Measurements from ENCODE around the gene FLT3LG.
"Not testable (repeated sequence)": the region's sequence is repeated elsewhere in the genome, so short reads cannot be mapped to it uniquely, and the experiment has no call there.

The FLT3LG gene

DNA sequence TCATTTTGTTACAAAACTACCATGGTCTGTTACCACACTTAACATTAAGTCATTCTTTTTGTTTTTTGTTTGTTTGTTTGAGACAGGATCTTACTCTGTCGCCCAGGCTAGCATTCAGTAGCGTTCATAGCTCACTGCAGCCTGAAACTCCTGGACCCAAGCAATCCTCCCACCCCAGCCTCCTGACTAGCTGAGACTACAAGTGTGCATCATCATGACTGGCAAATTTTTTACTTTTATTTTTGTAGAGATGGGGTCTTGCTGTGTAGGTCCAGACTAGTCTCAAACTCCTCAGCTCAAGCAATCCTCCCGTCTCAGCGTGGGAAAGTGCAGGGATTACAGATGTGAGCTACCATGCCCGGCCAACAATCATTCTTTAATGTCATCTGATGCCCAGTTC is 17.7 kb upstream of the FLT3LG start:
- no peak for TF ChIP-seq JUND (IDR thresholded peaks at IDR 0.05; ENCODE audit: low read depth)
- DNase-seq (ENCODE audit: low read depth in 1 of 2, low spot score in 1 of 2): no peak
- in situ Hi-C loops (cut with HindIII; ENCODE audit: low pct_unique_long_range_greater_than_20kb, low sequenced_read_pairs): no loop called here

DNA sequence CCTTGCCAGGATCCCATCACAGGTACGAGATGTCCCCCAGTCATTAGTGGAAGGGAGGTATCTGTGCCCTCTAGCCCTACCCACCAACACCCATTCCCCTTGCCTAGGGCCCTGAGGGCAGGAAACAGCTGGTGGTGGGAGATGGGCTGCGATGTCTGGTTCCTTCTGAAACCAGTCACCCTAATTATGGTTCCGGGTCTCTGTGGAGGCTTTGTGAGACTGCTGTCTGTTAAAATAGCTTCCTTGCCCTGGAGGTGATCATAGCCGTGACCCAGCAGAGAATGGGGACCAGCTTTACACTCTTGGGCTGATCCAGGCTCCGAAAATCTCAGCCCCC is 15.5 kb upstream of the FLT3LG start:
- in situ Hi-C loops (cut with HindIII; ENCODE audit: low pct_unique_long_range_greater_than_20kb, low sequenced_read_pairs): no loop called here
- TF ChIP-seq JUND (IDR thresholded peaks at IDR 0.05; ENCODE audit: low read depth): no peak
- DNase-seq (ENCODE audit: low read depth in 1 of 2, low spot score in 1 of 2): no peak

DNA sequence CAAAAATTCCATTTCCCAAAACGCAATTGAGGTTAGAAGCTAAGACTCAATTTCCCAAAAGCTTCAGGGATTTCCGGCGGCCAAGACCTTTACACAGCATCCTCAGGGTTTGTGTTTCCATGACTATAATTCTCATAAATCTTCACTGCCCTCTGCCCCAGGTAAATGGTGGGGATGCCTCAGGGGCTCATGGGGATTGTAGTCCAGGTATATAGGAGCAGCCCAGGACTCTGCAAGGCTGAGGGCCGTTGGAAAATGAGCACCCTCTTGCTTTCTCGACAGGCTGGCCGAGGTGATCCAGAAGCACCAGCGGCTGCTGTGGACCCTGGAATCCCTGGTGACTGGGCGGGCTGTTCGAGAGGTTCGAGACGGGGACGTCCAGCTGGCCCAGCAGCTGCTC is 14.6 kb upstream of the FLT3LG start:
- in situ Hi-C loops (cut with HindIII; ENCODE audit: low pct_unique_long_range_greater_than_20kb, low sequenced_read_pairs): no loop called here
- DNase-seq (ENCODE audit: low read depth in 1 of 2, low spot score in 1 of 2): no peak
- TF ChIP-seq JUND (IDR thresholded peaks at IDR 0.05; ENCODE audit: low read depth): no peak

DNA sequence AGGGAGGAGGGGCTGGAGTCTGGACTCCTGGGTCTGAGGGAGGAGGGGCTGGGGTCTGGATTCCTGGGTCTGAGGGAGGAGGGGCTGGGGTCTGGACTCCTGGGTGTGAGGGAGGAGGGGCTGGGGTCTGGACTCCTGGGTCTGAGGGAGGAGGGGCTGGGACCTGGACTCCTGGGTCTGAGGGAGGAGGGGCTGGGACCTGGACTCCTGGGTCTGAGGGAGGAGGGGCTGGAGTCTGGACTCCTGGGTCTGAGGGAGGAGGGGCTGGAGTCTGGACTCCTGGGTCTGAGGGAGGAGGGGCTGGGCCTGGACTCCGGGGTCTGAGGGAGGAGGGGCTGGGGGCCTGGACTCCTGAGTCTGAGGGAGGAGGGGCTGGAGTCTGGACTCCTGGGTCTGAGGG is 12.9 kb upstream of the FLT3LG start:
- DNase-seq (ENCODE audit: low read depth in 1 of 2, low spot score in 1 of 2); in situ Hi-C loops (cut with HindIII; ENCODE audit: low pct_unique_long_range_greater_than_20kb, low sequenced_read_pairs): not testable (repeated sequence)

DNA sequence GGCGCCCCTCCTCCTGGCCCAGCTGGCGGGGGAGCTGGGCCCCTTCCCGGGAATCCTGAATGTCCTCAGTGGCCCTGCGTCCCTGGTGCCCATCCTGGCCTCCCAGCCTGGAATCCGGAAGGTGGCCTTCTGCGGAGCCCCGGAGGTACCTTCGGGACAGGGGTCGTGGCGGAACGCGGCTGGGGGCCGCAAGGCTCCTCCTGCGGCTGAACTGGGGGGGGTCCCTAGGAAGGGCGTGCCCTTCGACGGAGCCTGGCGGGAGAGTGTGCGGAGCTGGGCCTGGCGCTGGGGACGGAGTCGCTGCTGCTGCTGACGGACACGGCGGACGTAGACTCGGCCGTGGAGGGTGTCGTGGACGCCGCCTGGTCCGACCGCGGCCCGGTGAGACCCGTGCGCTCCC is 12.4 kb upstream of the FLT3LG start:
- in situ Hi-C loops (cut with HindIII; ENCODE audit: low pct_unique_long_range_greater_than_20kb, low sequenced_read_pairs): no loop called here
- no peak for DNase-seq (ENCODE audit: low read depth in 1 of 2, low spot score in 1 of 2)
- no peak for TF ChIP-seq JUND (IDR thresholded peaks at IDR 0.05; ENCODE audit: low read depth)

DNA sequence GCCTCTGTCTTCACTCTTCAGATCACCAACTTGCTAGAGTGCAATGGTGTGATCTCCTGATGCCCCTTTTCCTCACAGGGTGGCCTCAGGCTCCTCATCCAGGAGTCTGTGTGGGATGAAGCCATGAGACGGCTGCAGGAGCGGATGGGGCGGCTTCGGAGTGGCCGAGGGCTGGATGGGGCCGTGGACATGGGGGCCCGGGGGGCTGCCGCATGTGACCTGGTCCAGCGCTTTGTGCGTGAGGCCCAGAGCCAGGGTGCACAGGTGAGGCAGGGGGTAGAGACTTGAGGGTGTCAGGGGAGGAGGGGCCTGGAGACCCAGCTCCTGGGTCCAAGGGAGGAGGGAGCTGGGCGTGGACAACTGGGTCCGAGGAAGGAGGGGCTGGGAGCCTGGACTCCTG is 11.5 kb upstream of the FLT3LG start:
- DNase-seq (ENCODE audit: low read depth in 1 of 2, low spot score in 1 of 2): no peak
- TF ChIP-seq JUND (IDR thresholded peaks at IDR 0.05; ENCODE audit: low read depth): no peak
- in situ Hi-C loops (cut with HindIII; ENCODE audit: low pct_unique_long_range_greater_than_20kb, low sequenced_read_pairs): no loop called here

DNA sequence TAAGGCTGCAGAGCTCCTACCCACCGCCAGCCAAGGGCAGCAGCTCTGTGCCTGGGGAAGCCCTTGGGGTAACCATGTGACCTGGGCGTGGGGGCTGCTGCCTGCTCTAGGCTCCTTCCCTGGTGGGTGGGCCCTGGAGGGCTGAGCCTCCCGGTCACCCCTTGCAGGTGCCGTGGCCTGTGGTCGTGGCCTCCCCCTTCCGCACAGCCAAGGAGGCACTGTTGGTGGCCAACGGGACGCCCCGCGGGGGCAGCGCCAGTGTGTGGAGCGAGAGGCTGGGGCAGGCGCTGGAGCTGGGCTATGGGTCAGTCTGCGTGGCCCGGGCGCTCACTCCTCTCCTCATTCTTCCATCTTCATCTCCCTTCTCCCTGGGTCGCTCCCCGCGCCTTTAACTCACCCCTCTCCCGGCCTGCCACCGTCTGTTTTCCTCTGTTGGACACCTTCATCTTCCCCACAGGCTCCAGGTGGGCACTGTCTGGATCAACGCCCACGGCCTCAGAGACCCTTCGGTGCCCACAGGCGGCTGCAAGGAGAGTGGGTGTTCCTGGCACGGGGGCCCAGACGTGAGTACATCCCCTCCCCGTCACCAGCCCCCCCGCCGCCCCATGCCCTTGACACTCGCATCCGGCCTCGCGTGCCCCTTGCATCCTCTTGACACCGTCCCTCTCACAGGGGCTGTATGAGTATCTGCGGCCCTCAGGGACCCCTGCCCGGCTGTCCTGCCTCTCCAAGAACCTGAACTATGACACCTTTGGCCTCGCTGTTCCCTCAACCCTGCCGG is 9.9 kb upstream of the FLT3LG start:
- TF ChIP-seq JUND (IDR thresholded peaks at IDR 0.05; ENCODE audit: low read depth): no peak
- in situ Hi-C loops (cut with HindIII; ENCODE audit: low pct_unique_long_range_greater_than_20kb, low sequenced_read_pairs): no loop called here
- no peak for DNase-seq (ENCODE audit: low read depth in 1 of 2, low spot score in 1 of 2)

DNA sequence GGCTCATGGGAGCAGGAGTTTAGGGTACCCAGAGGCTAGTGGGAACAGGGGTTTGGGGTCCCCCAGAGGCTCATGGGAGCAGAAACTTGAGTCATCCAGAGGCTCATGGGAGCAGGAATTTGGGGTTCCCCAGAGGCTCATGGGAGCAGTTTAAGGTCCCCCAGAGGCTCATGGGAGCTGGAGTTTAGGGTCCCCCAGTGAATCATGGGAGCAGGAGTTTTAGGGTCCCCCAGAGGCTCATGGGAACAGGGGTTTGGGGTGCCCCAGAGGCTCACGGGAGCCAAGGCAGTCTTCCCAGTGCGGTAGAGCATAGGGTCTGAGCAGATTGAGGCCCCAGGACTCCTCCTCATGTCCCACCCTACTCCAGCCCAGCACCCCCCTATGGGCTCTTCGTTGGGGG is 8.6 kb upstream of the FLT3LG start:
- in situ Hi-C loops (cut with HindIII; ENCODE audit: low pct_unique_long_range_greater_than_20kb, low sequenced_read_pairs): no loop called here
- no peak for TF ChIP-seq JUND (IDR thresholded peaks at IDR 0.05; ENCODE audit: low read depth)
- DNase-seq (ENCODE audit: low read depth in 1 of 2, low spot score in 1 of 2): no peak

DNA sequence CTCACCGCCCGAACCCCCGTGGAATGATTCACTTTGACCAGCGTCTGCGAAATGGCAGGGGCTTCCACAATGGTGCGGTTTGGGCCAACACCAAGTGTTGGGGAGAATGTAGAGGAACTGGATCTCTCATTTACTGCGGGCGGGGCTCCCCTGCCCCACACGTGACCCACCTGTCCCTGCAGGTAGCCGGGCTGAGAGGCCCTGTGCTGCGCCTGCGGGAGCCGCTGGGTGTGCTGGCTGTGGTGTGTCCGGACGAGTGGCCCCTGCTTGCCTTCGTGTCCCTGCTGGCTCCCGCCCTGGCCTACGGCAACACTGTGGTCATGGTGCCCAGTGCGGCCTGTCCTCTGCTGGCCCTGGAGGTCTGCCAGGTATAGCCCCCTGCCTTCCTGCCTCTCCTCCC is 5.8 kb upstream of the FLT3LG start:
- DNase-seq (ENCODE audit: low read depth in 1 of 2, low spot score in 1 of 2): no peak
- TF ChIP-seq JUND (IDR thresholded peaks at IDR 0.05; ENCODE audit: low read depth): no peak
- in situ Hi-C loops (cut with HindIII; ENCODE audit: low pct_unique_long_range_greater_than_20kb, low sequenced_read_pairs): no loop called here

DNA sequence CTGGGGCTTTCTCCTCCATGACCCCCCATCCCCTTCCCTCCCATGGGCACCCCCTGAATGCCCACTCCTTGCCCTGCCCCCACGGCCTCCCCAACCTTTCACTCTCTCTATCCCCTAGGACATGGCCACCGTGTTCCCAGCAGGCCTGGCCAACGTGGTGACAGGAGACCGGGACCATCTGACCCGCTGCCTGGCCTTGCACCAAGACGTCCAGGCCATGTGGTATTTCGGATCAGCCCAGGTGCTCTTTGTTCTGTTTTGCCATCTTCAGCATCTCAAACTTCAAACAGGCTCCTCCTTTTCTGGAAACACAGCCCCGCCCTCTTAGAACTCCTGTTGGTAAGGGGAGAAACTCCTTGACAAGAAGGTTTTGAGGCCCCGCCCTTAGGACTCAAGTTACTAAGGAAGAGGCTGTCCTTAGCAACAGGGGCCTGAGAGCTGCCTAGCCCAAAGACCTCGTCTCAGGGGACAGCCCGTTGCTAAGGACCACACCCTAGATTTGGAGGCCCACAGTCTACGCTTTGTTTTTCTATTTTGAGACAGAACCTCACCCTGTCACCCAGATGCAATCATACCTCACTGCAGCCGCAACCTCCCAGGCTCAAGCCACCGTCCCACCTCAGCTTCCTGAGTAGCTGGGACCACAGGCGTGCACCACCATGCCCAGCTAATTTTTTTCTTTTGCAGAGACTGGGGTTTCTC is 5.1 kb upstream of the FLT3LG start:
- in situ Hi-C loops (cut with HindIII; ENCODE audit: low pct_unique_long_range_greater_than_20kb, low sequenced_read_pairs): no loop called here
- peak in 1 of 2 experiments; percentile 74 for DNase-seq (ENCODE audit: low read depth in 1 of 2, low spot score in 1 of 2)
- no peak for TF ChIP-seq JUND (IDR thresholded peaks at IDR 0.05; ENCODE audit: low read depth)

DNA sequence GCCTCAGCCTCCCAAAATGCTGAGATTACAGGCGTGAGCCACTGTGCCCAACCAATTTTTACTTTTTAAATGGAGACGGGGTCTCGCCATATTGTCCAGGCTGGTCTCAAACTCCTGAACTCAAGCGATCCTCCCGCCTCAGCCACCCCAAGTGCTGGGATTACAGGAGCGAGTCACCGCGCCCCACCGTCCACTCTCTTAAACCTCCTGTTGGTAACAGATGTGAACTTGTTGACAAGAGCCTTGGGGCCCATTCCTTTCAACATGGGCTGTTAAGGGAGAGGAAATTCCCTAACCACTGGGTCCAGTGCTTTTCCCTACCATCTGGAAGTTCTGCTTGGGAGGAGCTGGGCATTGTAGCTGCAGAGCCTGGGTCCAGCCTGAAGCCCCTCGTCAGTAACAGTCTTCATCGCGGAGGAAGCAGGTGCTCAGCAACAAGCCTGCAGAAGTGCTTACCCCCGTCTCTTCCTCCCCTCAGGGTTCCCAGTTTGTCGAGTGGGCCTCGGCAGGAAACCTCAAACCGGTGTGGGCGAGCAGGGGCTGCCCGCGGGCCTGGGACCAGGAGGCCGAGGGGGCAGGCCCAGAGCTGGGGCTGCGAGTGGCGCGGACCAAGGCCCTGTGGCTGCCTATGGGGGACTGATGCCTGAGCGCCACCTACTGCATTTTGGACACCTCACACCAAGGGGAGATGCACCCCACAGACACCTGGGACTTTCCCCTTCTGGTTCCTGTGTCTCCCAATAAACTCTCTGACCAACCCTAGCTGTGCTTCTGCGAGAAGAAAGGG is 4.0 kb upstream of the FLT3LG start:
- TF ChIP-seq JUND (IDR thresholded peaks at IDR 0.05; ENCODE audit: low read depth): no peak
- DNase-seq (ENCODE audit: low read depth in 1 of 2, low spot score in 1 of 2): no peak
- in situ Hi-C loops (cut with HindIII; ENCODE audit: low pct_unique_long_range_greater_than_20kb, low sequenced_read_pairs): no loop called here

DNA sequence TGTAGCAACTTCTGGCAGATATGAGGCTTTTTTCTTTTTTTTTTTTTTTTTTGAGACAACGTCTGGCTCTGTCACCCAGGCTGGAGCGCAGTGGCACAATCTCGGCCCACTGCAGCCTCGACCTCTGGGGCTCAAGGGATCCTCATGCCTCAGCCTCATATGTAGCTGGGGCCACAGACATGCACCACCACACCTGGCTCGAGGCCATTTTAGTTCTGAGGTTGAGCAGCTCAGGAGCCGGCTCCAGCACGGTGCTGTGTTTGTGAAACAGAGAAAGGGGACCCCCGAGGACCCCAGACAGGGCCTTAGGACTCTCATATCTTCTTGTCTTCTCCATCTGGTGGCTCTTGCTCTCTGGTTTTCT is 3.4 kb upstream of the FLT3LG start:
- in situ Hi-C loops (cut with HindIII; ENCODE audit: low pct_unique_long_range_greater_than_20kb, low sequenced_read_pairs): no loop called here
- no peak for TF ChIP-seq JUND (IDR thresholded peaks at IDR 0.05; ENCODE audit: low read depth)

DNA sequence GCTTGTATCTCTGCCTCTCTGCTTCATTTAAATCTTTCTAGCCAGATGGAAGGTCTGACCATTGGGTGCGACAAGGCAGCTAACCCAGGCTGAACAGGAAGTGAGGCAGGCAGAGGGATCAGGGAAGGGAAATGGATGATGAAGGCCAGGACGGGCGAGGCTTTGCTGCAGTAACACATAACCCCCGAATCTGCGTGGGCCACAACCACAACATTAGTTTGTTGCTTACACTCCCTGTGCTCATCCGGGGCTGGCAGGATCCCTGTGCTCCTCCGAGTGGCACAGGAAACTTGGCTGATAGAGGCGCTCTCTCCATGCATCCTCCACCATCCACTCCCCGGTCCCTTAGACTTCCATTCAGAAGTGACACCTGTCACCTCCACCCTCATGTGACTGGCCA is 1.1 kb upstream of the FLT3LG start:
- in situ Hi-C loops (cut with HindIII; ENCODE audit: low pct_unique_long_range_greater_than_20kb, low sequenced_read_pairs): no loop called here
- no peak for DNase-seq (ENCODE audit: low read depth in 1 of 2, low spot score in 1 of 2)
- TF ChIP-seq JUND (IDR thresholded peaks at IDR 0.05; ENCODE audit: low read depth): no peak

More for the DNA sequence above, 3.4 kb upstream of the FLT3LG start:
- DNase-seq (ENCODE audit: low read depth in 1 of 2, low spot score in 1 of 2): no peak

DNA sequence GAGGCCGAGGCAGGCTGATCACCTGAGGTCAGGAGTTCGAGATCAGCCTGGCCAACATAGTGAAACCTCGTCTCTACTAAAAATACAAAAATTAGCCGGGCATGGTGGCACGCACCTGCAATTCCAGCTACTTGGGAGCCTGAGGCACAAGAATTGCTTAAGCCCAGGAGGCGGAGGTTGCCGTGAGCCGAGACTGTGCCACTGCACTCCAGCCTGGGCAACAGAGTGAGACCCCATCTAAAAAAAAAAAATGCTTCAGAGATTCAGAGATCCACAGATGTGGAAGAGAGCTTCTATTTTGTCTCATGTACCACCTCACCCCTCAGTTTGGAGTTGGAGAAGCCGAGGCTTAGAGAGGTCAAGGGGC is 531 bp upstream of the FLT3LG start:
- in situ Hi-C loops (cut with HindIII; ENCODE audit: low pct_unique_long_range_greater_than_20kb, low sequenced_read_pairs); DNase-seq (ENCODE audit: low read depth in 1 of 2, low spot score in 1 of 2): not testable (repeated sequence)

Data from T47D (cell line).